ENCODE data around the gene FRMD4A.

GRCh38 chr10:14017467-14017866, 313.3 kb downstream of the FRMD4A start:
- TF ChIP-seq EZH2 (IDR thresholded peaks at IDR 0.05; ENCODE audit: insufficient read depth, poor library complexity, severe bottlenecking) = no peak
- TF ChIP-seq EZH2phosphoT487 (IDR thresholded peaks at IDR 0.05; ENCODE audit: insufficient read depth, low read depth) = no peak
